H1 (cell line): ENCODE data around the gene IFT122. TPM values are rescaled to one million over a fixed set of nuclear protein-coding genes. Genes with fewer than 3 reads are reported as not detected.

Experiments used
- CTCF ChIA-PET: fragments of 300-600 bp; sonication (Branson Sonifier 250); formaldehyde crosslinking; loops from one replicate; lab custom pipeline; 2021; ENCODE audit not compliant: partially characterized antibody; lab: Charles Lee
- POLR2A ChIA-PET: fragments of 300-600 bp; sonication (Branson Sonifier 250); formaldehyde crosslinking; loops from one replicate; lab custom pipeline; 2021; ENCODE audit warnings: inconsistent platforms; ENCODE audit not compliant: partially characterized antibody; lab: Charles Lee
- DNase-seq, 2 experiments: peaks; one replicate each; pipeline versions ENCODE4 v3.0.0 to v3.0.0-alpha.2; 2010 to 2022; ENCODE audit warnings: low spot score in 2 of 2, low read depth in 1 of 2, mixed read lengths in 1 of 2
- FAIRE-seq: peaks from 2 replicates; lab custom pipeline; 2011; peaks lifted over from hg19 to GRCh38; lab: Jason Lieb, UNC
- H2AFZ ChIP-seq: 2 replicates; pipeline ENCODE4 v1.8.1; 2012; ENCODE audit warnings: low read length, inconsistent platforms
- H2AK5ac ChIP-seq: 2 replicates; pipeline ENCODE4 v1.6.1; 2013; ENCODE audit warnings: low read depth, low read length
- H2BK120ac ChIP-seq: replicated peaks from 2 replicates; pipeline ENCODE3; 2013; ENCODE audit warnings: low read depth, low read length, inconsistent platforms
- H2BK12ac ChIP-seq: 2 replicates; pipeline ENCODE4 v1.6.1; 2013; ENCODE audit warnings: low read depth, low read length
- H2BK15ac ChIP-seq: 2 replicates; pipeline ENCODE4 v1.6.1; 2013; ENCODE audit warnings: low read length
- H2BK20ac ChIP-seq: 2 replicates; pipeline ENCODE4 v1.6.1; 2013; ENCODE audit warnings: low read length
- H2BK5ac ChIP-seq: 2 replicates; pipeline ENCODE4 v1.6.1; 2013; ENCODE audit warnings: low read depth, low read length
- H3K14ac ChIP-seq: 2 replicates; pipeline ENCODE4 v1.6.1; 2013; ENCODE audit warnings: inconsistent platforms; ENCODE audit not compliant: insufficient read length
- H3K18ac ChIP-seq: 2 replicates; pipeline ENCODE4 v1.6.1; 2013; ENCODE audit warnings: low read length; ENCODE audit errors: extremely low read depth
- H3K23ac ChIP-seq: 2 replicates; pipeline ENCODE4 v1.6.1; 2013; ENCODE audit warnings: inconsistent platforms; ENCODE audit not compliant: insufficient read length
- H3K23me2 ChIP-seq: 2 replicates; pipeline ENCODE4 v1.6.1; 2013; ENCODE audit warnings: low read depth, low read length
- H3K27ac ChIP-seq: 2 replicates; pipeline ENCODE4 v1.6.1; 2011; ENCODE audit warnings: low read depth, low read length, inconsistent platforms
- H3K27me3 ChIP-seq, 4 experiments: replicated peaks in 1 of 4; 1 replicate in 1 of 4; 2 replicates in 3 of 4; pipeline versions ENCODE4 v1.6.1 to v1.8.1; 2011 to 2013; ENCODE audit warnings: low read length in 3 of 4, mild to moderate bottlenecking in 3 of 4, inconsistent platforms in 2 of 4, mixed read lengths in 2 of 4, moderate library complexity in 1 of 4; ENCODE audit not compliant: control insufficient read depth in 3 of 4, insufficient read depth in 3 of 4; ENCODE audit errors: extremely low read depth in 1 of 4
- H3K36me3 ChIP-seq, 4 experiments: 2 replicates each; pipeline versions ENCODE4 v1.6.1 to v1.8.1; 2011 to 2013; ENCODE audit warnings: mild to moderate bottlenecking in 4 of 4, low read length in 3 of 4, moderate library complexity in 2 of 4, control low read depth in 1 of 4, inconsistent platforms in 1 of 4; ENCODE audit not compliant: insufficient read depth in 4 of 4, control insufficient read depth in 2 of 4
- H3K4ac ChIP-seq: replicated peaks from 2 replicates; pipeline ENCODE3; 2013; ENCODE audit warnings: low read length, low read depth, mixed read lengths, inconsistent platforms; ENCODE audit not compliant: insufficient read length
- H3K4me1 ChIP-seq, 4 experiments: replicated peaks in 1 of 4; 1 replicate in 1 of 4; 2 replicates in 3 of 4; pipeline versions ENCODE4 v1.6.1 to v1.8.1; 2011 to 2013; ENCODE audit warnings: low read length in 3 of 4, inconsistent platforms in 2 of 4, mixed read lengths in 1 of 4; ENCODE audit not compliant: insufficient read depth in 4 of 4, control insufficient read depth in 3 of 4
- H3K4me2 ChIP-seq, 2 experiments: 2 replicates each; pipeline versions ENCODE4 v1.6.1 to v1.8.1; 2011 to 2013; ENCODE audit warnings: low read depth in 2 of 2, low read length in 2 of 2, control low read depth in 1 of 2, inconsistent platforms in 1 of 2, mild to moderate bottlenecking in 1 of 2; ENCODE audit not compliant: insufficient read depth in 1 of 2
- H3K4me3 ChIP-seq, 4 experiments: fragments of 200-600, 300-600 bp in 1 of 4; sonication (generic), shearing (Covaris generic), sonication (Bioruptor Twin) in 1 of 4; 2 replicates each; pipeline versions ENCODE4 v1.5.1 to v1.8.1; 2011 to 2016; ENCODE audit warnings: low read length in 4 of 4, low read depth in 3 of 4, control low read depth in 2 of 4, inconsistent platforms in 2 of 4, mild to moderate bottlenecking in 2 of 4, mixed read lengths in 1 of 4, moderate library complexity in 1 of 4; ENCODE audit not compliant: insufficient read depth in 2 of 4; ENCODE audit errors: extremely low read depth in 1 of 4
- H3K56ac ChIP-seq: replicated peaks from 2 replicates; pipeline ENCODE3; 2013; ENCODE audit warnings: low read depth, mild to moderate bottlenecking, mixed read lengths, low read length, inconsistent platforms; ENCODE audit not compliant: insufficient read length
- H3K79me1 ChIP-seq: 2 replicates; pipeline ENCODE4 v1.6.1; 2013; ENCODE audit warnings: low read depth, low read length, control low read depth
- H3K79me2 ChIP-seq, 2 experiments: 2 replicates each; pipeline versions ENCODE4 v1.6.1 to v1.8.1; 2012 to 2013; ENCODE audit warnings: low read length in 2 of 2, mild to moderate bottlenecking in 2 of 2, inconsistent platforms in 1 of 2; ENCODE audit not compliant: insufficient read depth in 2 of 2, control insufficient read depth in 1 of 2
- H3K9ac ChIP-seq, 4 experiments: replicated peaks in 1 of 4; 1 replicate in 1 of 4; 2 replicates in 3 of 4; pipeline versions ENCODE4 v1.6.1 to v1.8.1; 2011 to 2013; ENCODE audit warnings: low read depth in 3 of 4, low read length in 3 of 4, control low read depth in 2 of 4, mild to moderate bottlenecking in 2 of 4, moderate library complexity in 2 of 4, inconsistent platforms in 1 of 4; ENCODE audit errors: extremely low read depth in 1 of 4
- H3K9me3 ChIP-seq, 2 experiments: 2 replicates each; pipeline versions ENCODE4 v1.6.1 to v1.8.1; 2012 to 2013; ENCODE audit warnings: mild to moderate bottlenecking in 2 of 2, moderate library complexity in 2 of 2, control low read depth in 1 of 2, inconsistent platforms in 1 of 2, low read depth in 1 of 2, low read length in 1 of 2, mixed read lengths in 1 of 2; ENCODE audit not compliant: insufficient read depth in 2 of 2
- H4K20me1 ChIP-seq, 2 experiments: replicated peaks in 1 of 2; 2 replicates each; pipeline versions ENCODE3 to v1.8.1; 2011 to 2013; ENCODE audit warnings: inconsistent platforms in 2 of 2, low read length in 2 of 2, mild to moderate bottlenecking in 1 of 2; ENCODE audit not compliant: insufficient read depth in 2 of 2, control insufficient read depth in 1 of 2
- H4K5ac ChIP-seq: 2 replicates; pipeline ENCODE4 v1.6.1; 2013; ENCODE audit warnings: low read length, low read depth, mixed read lengths, inconsistent platforms; ENCODE audit not compliant: insufficient read length
- H4K8ac ChIP-seq: 2 replicates; pipeline ENCODE4 v1.8.0; 2013; ENCODE audit warnings: mild to moderate bottlenecking, moderate library complexity, low read length, inconsistent platforms; ENCODE audit not compliant: insufficient read depth; ENCODE audit errors: extremely low read depth
- H4K91ac ChIP-seq: replicated peaks from 2 replicates; pipeline ENCODE3; 2013; ENCODE audit warnings: low read length, mixed read lengths, inconsistent platforms; ENCODE audit not compliant: insufficient read length
- CREB1 ChIP-seq: IDR thresholded peaks from 2 replicates; pipeline ENCODE4 v1.6.1; 2012; ENCODE audit warnings: inconsistent platforms
- KDM4A ChIP-seq: IDR thresholded peaks from one replicate; pipeline ENCODE4 v1.7.1; 2012; ENCODE audit warnings: low read depth, mild to moderate bottlenecking, moderate library complexity, low read length, inconsistent platforms; ENCODE audit not compliant: severe bottlenecking
- SAP30 ChIP-seq: fragments of 300-600 bp; sonication (generic); IDR thresholded peaks from 2 replicates; pipeline ENCODE4 v1.7.1; 2012; ENCODE audit warnings: low read length, moderate library complexity, mild to moderate bottlenecking, inconsistent platforms; ENCODE audit not compliant: insufficient read depth, insufficient replicate concordance
- TCF12 ChIP-seq: IDR thresholded peaks from 2 replicates; pipeline ENCODE4 v1.6.1; 2011; ENCODE audit warnings: low read depth, mild to moderate bottlenecking, low read length
- TEAD4 ChIP-seq: IDR thresholded peaks from 2 replicates; pipeline ENCODE4 v1.6.1; 2012; ENCODE audit warnings: low read depth, low read length, inconsistent platforms, mixed read lengths
- YY1 ChIP-seq: IDR thresholded peaks from 2 replicates; pipeline ENCODE4 v1.6.1; 2011; ENCODE audit warnings: low read depth, mild to moderate bottlenecking, low read length
- WGBS, 2 experiments: shearing (Covaris generic) in 1 of 2; methylation state at CpG; one replicate each; pipeline versions ENCODE4 v1.1.6 to v1.1.7; 2013 to 2015; ENCODE audit warnings: low lambda C conversion rate in 2 of 2, mixed read lengths in 2 of 2, inconsistent platforms in 1 of 2, low coverage in 1 of 2, missing lambda C conversion rate in 1 of 2; ENCODE audit not compliant: insufficient replicate concordance in 2 of 2, insufficient coverage in 1 of 2, insufficient read length in 1 of 2; ENCODE audit errors: extremely low coverage in 1 of 2, missing lambda C conversion rate in 1 of 2; 5-methylcytosine and 5-hydroxymethylcytosine counted together
- polyA plus RNA-seq, 7 experiments: library from polyadenylated mRNA; depleted of rRNA in 3 of 7; stranded (reverse) in 5 of 7; unstranded in 2 of 7; fragments of >200 nt in 5 of 7; fragments of 200-250 nt in 2 of 7; gene quantifications; 1 replicate in 5 of 7; 2 replicates in 1 of 7; 4 replicates in 1 of 7; pipeline versions ENCODE4 v1.2.1 to v1.2.3, GENCODE V29; 2011 to 2013; ENCODE audit warnings: missing spikeins in 2 of 7, mixed read lengths in 2 of 7
- total RNA-seq: library from RNA; stranded (reverse); fragmentation: NEBNext Ultra II Directional; extraction: Animal tissue kit (Norgen Biotek cat#: 25700); gene quantifications from 2 replicates; pipeline ENCODE4 v1.2.1, GENCODE V29; 2021
- TF ChIP-seq, protein P1 (sequence below), 3 experiments: IDR thresholded peaks; 1 replicate in 2 of 3; 2 replicates in 1 of 3; pipeline versions ENCODE4 v1.5.1 to v1.6.1; 2011; ENCODE audit warnings: low read length in 3 of 3, mild to moderate bottlenecking in 3 of 3, inconsistent platforms in 2 of 3, low read depth in 1 of 3, moderate library complexity in 1 of 3; ENCODE audit not compliant: insufficient read depth in 1 of 3; ENCODE audit errors: control extremely low read depth in 1 of 3

Gene IFT122
- total and polyA plus RNA-seq, 2 of the 8 experiments (the other 6 are each of a cell fraction or from before 2014, with no cell fraction given): 23.7 to 25.1 TPM

DNA sequence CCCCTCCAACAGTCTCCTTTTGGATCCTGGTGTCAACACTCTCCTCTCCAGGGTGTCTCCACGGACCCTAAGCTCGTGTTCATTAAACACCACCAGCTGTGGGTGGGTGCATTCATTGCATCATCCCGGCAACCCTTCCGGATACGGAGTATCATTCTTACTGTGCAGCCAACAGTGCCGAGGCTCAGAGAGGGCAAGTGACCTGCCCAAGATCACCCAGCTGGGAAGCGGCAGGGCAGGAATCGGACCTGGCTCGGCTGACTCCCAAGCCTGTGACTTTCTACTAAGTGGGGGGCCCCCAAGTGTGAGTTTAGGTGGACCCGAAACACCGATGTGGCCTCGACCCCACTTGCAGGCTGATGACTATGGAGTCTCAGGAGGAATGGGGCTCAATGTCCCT lies 123.3 kb downstream of the IFT122 start:
- peaks cover 0 to 3% (median under 1%) of the 10 kb centered on the region in 4 experiments; a peak in 2 of 7 replicates for H3K4me1 ChIP-seq
- no peak overlapping the region for H3K18ac ChIP-seq
- DNase-seq (no peak), FAIRE-seq (no peak)
- TF ChIP-seq CREB1 (no peak), KDM4A (no peak), YY1 (no peak), TEAD4 (no peak), SAP30 (no peak), TCF12 (no peak)
- TF ChIP-seq, protein P1, sequence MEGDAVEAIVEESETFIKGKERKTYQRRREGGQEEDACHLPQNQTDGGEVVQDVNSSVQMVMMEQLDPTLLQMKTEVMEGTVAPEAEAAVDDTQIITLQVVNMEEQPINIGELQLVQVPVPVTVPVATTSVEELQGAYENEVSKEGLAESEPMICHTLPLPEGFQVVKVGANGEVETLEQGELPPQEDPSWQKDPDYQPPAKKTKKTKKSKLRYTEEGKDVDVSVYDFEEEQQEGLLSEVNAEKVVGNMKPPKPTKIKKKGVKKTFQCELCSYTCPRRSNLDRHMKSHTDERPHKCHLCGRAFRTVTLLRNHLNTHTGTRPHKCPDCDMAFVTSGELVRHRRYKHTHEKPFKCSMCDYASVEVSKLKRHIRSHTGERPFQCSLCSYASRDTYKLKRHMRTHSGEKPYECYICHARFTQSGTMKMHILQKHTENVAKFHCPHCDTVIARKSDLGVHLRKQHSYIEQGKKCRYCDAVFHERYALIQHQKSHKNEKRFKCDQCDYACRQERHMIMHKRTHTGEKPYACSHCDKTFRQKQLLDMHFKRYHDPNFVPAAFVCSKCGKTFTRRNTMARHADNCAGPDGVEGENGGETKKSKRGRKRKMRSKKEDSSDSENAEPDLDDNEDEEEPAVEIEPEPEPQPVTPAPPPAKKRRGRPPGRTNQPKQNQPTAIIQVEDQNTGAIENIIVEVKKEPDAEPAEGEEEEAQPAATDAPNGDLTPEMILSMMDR (IDR thresholded peaks at IDR 0.05; ENCODE audit: control extremely low read depth in 1 of 3, insufficient read depth in 1 of 3, low read depth in 1 of 3, low read length in 3 of 3): no peak
- H2BK12ac ChIP-seq: no peak overlapping the region
- H3K23ac ChIP-seq: no peak overlapping the region
- no peak overlapping the region for H2BK5ac ChIP-seq
- H4K8ac ChIP-seq: no peak overlapping the region; the same call in 1 of the 2 replicates
- H3K27me3 ChIP-seq: no peaks in the 10 kb centered on the region
- no peak overlapping the region for H4K91ac ChIP-seq
- H3K9ac ChIP-seq: no peak overlapping the region
- no peaks in the 10 kb centered on the region; a peak in 1 of 8 replicates for H3K36me3 ChIP-seq
- H2AK5ac ChIP-seq: no peak overlapping the region
- WGBS, 2 experiments: 93% methylated on average over 12 of the region's 12 CpGs; no CpG with 5 or more reads in 1 of the 2 experiments
- no peak overlapping the region for H3K56ac ChIP-seq
- POLR2A ChIA-PET: no interaction called here
- no peak overlapping the region for H2AFZ ChIP-seq
- H3K79me2 ChIP-seq: no peaks in the 10 kb centered on the region
- no peak overlapping the region for H3K4ac ChIP-seq
- H4K5ac ChIP-seq: no peak overlapping the region
- H3K79me1 ChIP-seq: no peaks in the 10 kb centered on the region
- CTCF ChIA-PET: no interaction called here
- no peak overlapping the region for H3K27ac ChIP-seq
- no peaks in the 10 kb centered on the region for H3K23me2 ChIP-seq
- no peaks in the 10 kb centered on the region for H4K20me1 ChIP-seq
- no peak overlapping the region for H3K4me3 ChIP-seq
- no peaks in the 10 kb centered on the region for H3K9me3 ChIP-seq
- no peak overlapping the region for H2BK20ac ChIP-seq
- no peak overlapping the region for H2BK15ac ChIP-seq
- H3K4me2 ChIP-seq: no peak overlapping the region
- no peak overlapping the region for H3K14ac ChIP-seq
- H2BK120ac ChIP-seq: no peak overlapping the region
